GM19240 (cell line): ENCODE data around the gene SERHL2.
A peak's percentile ranks its signal among the peaks of the same experiment; 100 is the strongest.
"Not testable (repeated sequence)": the region's sequence is repeated elsewhere in the genome, so short reads cannot be mapped to it uniquely, and the experiment has no call there.

Source experiments
- DNase-seq: peaks from one replicate; pipeline ENCODE4 v3.0.0; 2011; ENCODE audit warnings: low spot score; ENCODE audit not compliant: insufficient read length

Gene SERHL2

DNA sequence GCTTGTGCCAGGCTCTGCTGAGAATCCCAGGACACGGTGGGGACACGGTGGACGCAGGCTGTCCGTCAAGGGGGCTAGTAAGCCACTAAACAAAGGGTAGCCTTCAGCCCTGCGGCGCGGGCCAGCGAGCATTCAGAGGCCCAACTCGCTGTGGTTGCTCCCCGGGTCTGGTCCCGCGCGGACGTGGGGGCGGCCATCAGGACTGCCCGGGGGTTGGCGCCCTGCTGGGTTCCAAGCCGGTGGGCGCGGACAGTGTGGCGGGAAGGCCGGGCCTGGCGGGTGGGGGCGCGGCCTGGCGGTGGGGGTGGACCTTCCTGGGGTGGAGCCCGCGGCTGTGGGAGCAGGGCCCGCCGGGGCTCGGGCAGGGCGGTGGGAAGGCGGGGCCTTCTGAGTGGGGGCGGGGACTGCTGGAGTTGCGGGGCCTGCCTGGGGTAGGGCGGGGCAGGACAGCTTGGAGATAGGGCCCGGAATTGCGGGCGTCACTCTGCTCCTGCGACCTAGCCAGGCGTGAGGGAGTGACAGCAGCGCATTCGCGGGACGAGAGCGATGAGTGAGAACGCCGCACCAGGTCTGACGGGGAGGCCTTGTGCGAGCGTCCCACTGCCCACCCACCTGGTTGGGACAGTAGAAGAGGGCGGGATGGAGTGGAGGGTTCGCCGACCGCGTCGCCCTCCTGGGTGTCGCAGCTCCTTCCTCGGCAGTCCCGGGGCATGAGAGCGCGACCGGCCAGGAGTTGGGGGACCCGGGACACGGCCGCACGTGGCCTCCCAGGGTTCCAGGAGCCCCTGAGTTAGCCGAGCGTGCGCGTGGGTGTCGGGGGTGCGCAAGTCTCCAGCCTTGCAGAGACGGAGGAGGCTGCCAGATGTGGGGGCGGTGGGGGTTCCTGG is at the start of gene SERHL2:
SERHL2 (plus strand) TSS at position 482 of the 887 bp plus-strand sequence; CDS start at position 547, 65 bp downstream.
- peak; percentile 41 for DNase-seq

- DNase-seq, result not testable (repeated sequence)
These were observed 45.3 kb upstream of the SERHL2 start for GRCh38 chr22:42508327-42508974.

DNA sequence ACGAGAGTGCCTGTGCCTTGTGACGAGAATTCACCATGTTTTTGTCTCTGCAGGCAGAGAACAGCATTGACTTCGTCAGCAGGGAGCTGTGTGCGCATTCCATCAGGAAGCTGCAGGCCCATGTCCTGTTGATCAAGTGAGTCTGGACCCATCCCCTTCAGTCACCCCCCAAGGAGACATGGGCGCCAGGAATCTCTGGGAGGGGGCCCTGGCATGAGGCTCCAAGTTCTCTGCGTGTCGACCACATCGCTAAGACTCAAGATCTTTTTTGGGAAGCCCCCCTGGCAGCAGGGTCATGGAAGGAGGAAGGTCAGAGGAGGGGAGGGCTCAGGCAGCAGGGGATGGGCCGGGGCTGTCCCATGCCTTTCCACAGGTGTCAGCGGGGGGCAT is 44.8 kb upstream of the SERHL2 start:
- DNase-seq, result not testable (repeated sequence)

- no peak for DNase-seq
These were observed 44.2 kb upstream of the SERHL2 start for GRCh38 chr22:42509548-42509947.

- no peak for DNase-seq
These were observed 42.3 kb upstream of the SERHL2 start for GRCh38 chr22:42511401-42511891.

DNA sequence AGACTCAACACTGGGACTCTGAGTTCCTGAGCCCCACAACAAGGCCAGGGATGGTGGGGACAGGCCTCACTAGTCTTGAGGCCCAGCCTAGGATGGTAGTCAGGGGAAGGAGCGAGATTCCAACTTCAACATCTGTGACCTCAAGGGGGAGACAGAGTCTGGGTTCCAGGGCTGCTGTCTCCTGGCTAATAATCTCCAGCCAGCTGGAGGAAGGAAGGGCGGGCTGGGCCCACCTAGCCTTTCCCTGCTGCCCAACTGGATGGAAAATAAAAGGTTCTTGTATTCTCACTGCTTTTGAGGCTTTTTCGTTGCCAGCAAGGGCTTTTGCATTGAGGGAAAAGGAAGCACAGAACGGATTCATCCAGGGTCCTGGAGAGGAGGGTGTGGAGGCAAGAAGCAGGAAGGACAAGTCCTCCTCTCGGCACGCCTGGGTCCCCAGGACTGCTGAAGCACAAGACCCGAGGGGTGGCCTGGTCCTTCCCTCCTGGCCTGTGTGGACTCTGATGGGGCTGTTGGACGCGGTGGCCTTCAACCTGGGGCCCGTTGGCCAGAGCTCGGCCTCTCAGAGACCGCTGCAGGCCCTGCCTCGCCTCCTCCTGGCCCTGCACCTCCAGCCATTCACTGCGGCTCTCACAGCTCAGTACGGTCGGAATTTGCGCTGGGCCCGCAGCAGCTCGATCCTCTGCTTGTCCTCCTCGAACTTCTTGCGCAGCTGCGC is 41.3 kb upstream of the SERHL2 start:
- DNase-seq, result not testable (repeated sequence)

- not testable (repeated sequence) for DNase-seq
These were observed 39.4 kb upstream of the SERHL2 start for GRCh38 chr22:42514331-42514730.

DNA sequence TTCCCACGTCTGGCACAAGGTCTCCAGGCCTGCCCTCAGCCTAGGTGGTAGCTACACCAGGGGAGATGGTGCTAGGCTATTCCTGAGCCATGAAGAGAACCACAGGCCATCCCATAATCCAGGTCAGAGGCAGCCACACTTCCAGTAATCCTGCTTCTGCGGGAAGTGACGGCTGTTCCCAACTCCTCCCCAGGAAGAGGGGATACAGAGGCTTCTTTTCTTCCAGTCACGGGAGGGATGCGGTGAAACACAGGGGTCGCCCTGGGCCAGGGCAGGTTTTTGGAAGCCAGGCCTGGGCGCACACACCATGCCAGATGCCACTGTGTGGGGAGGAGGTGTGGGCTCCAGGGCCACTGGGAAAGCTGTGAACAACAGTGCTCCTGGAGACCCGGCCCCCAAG is 38.5 kb upstream of the SERHL2 start:
- not testable (repeated sequence) for DNase-seq

- no peak for DNase-seq
These were observed 37.9 kb upstream of the SERHL2 start for GRCh38 chr22:42515896-42516295.

GRCh38 chr22:42517103-42517502 is 36.7 kb upstream of the SERHL2 start:
- DNase-seq, result not testable (repeated sequence)

- DNase-seq, result not testable (repeated sequence)
These were observed 34.9 kb upstream of the SERHL2 start for GRCh38 chr22:42518638-42519524.

- peak; percentile 72 for DNase-seq
These were observed 34.0 kb upstream of the SERHL2 start, which contains the start of gene RRP7A for GRCh38 chr22:42519525-42520401. TSS of gene RRP7A (minus strand) at chr22:42519796. CDS start at chr22:42519786, 10 bp downstream.

DNA sequence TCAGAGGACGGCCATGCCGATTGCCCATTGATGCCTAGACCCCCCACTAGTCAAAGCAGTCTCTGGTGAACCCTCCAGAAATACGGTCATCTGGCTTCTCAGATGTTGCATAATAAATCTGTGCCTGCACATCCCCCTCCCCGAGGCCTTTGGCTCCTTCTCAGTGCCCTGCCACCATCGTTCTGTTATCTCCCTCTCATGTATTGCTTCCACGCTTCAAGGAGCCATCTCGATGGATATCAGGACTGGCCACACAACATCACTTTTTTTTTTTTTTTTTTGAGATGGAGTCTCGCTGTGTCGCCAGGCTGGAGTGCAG is 32.6 kb upstream of the SERHL2 start:
- no peak for DNase-seq

GRCh38 chr22:42522546-42522945 is 31.2 kb upstream of the SERHL2 start:
- no peak for DNase-seq

GRCh38 chr22:42528591-42529307 is 25.0 kb upstream of the SERHL2 start:
- no peak for DNase-seq

DNA sequence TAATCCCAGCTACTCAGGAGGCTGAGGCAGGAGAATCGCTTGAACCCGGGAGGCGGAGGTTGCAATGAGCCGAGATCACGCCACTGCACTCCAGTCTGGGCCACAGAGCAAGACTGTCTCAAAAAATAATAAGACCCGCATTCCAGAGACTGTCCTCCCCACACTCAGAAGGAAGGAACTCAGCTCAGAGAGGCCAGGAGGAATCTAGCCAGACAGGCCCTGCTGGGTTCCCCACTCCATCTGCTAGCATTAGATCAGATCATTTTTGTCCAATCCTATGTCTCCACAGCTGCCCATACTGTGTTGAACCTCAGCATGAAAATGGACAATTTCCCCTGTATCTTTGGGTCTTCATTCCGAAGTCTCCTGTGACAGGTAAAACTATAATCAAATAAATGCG is 24.3 kb upstream of the SERHL2 start:
- not testable (repeated sequence) for DNase-seq

DNA sequence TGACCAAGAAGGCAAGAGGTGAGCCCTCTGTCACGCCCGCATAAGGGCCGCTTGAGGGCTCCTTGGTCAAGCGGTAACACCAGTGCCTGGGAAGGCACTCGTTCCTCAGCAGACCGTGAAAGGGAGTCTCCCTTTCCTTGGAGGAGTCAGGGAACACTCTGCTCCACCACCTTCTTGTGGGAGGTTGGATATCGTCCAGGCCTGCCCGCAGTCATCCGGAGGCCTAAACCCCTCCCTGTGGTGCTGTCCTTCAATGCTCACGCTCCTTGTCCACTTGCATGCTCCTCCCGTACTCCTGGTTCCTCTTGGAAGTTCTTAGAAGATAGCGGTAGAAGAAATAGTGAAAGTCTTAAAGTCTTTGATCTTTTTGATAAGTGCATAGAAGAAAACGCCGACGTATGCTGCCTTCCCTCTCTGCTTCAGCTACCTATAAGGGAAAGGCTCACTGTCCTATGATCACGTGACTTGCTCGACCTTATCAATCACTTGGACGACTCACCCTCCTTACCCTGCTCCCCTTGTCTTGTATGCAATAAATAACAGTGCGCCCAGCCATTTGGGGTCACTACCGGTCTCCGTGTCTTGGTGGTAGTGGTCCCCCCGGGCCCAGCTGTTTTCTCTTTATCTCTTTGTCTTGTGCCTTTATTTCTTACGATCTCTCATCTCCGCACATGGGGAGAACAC is 22.2 kb upstream of the SERHL2 start:
- not testable (repeated sequence) for DNase-seq

DNA sequence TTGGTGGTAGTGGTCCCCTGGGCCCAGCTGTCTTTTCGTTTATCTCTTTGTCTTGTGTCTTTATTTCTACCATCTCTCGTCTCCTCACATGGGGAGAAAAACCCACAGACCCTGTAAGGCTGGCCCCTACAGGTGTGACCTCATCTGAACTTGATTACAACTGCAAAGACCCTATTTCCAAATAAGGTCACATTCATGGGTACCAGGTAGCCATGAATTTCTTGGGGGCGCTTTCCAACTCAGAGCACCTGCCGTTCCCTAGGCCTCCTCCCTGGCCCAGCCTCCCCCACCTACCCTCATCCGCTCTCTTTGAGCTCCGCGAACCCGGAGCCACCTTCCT is 20.1 kb upstream of the SERHL2 start:
- DNase-seq, result no peak
